Forelimb muscle (tissue), 1 donor: Measurements from ENCODE around the gene POLQ. TPM values are rescaled to one million over a fixed set of nuclear protein-coding genes. Genes with fewer than 3 reads are reported as not detected.
"Not testable (repeated sequence)": the region's sequence is repeated elsewhere in the genome, so short reads cannot be mapped to it uniquely, and the experiment has no call there.

Experiments used
- DNase-seq: peaks from one replicate; pipeline ENCODE4 v3.0.0-alpha.2; 2013; ENCODE audit warnings: low read depth
- polyA plus RNA-seq: library from polyadenylated mRNA; unstranded; fragments of 120-200 nt; gene quantifications from one replicate; pipeline ENCODE4 v1.2.1, GENCODE V29; 2013; ENCODE audit not compliant: insufficient read length

The POLQ gene
- polyA plus RNA-seq, result 2.5 TPM

DNA sequence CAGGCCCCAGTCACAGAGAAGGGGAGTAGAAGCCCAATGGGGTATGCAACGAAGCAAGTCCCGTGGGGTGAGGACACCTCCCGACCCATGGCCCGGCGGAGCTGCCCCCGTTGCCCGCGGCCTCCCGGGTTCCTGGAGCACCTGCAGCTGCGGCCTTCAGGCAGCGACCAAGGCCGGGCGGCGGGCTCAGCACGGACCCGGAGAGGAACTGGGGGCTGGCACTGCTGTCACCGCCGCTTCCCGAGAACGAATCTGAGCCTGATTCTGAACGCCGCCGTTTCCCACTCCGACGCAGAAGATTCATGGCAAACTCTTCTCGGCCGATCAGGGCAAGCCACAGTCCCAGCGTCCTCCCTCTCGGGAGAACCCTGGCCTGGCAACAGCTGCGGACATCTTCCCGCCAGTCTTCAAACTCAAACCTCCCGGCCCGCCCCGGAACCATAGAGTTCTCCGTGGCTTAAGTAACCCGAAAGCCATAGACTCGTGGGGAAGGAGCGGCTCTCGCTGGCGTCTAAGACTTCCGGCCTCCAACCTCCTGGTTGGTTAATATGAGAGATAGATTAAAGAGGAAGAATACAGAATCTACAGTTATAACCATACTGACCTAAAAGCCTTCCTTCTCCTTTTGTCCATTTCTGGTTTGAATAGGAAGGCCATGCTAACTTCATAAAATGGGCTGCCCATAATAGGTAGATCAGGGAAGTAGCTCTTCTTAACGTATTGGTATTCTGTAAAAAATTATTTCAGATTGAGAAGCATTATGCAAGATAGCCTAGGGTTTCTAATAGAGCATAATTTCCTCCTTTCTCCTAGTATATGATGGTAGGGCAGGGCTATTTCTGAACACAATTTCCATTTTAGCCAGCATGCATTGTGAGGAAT is at the start of gene POLQ:
Gene POLQ (minus strand): TSS at position 415 of the 882 bp plus-strand sequence. CDS start 111 bp downstream, at position 304.
- DNase-seq, result peak; percentile 89

DNA sequence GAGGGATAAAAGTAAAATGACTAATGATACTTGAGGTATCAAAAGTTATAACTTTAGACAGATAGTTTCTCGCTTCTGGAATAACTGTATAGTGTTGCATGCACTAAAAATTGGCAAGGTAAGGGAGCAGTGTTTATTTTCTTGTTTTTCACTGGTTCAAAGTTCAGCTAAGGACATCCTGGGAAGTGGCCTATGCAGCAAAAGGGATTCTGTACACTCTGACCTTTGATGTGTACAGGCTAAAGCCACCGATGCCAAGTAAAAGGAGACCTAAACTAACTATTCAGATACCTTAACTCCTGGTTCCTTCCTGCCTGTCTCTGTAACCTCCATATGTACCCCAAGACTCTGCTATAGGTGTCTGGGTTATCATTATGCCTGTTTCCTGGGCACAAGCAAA is 49.1 kb upstream of the POLQ start:
- DNase-seq, result no peak

GRCh38 chr3:121593806-121594205 is 48.0 kb upstream of the POLQ start:
- not testable (repeated sequence) for DNase-seq

DNA sequence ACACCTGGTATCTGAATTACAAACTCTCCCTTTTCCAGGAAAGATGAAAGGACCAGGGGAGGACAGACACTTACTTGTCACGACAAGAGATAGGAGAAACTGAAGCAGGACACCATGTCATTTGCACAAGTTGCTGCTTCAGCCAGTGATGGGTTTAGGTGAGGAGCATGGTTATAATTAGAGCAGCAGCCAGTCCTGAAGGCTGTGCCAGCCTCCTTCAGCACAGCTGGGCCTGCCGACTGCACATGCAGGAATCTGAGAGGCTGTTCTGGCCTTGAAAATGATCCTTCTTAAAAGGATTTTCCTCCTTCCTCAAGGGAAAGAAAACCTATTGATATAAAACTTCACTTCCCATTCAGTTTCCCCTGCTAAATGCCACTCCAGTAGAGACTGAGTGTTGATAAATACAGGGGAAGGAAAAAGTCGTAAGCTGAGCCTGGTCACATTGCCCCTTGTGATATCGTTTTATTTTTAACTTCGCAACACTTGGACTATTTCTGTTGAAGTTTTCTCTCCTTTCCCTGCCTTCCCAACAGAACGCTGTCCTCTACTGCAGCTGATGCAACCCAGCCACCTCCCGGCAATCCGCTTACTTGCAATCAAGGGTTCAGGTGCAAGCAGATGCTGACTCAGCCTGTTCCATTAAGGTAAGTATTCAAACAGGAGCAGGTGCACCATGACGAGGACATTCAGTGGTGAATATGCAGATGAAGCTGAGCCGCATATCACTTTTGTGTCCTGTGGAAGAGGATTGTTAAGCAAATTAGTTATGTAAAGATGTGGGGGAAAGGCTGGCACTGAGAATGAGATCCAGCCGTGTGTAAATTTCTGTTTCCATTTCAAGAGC is 47.3 kb upstream of the POLQ start, which contains the start of gene FBXO40:
Gene FBXO40 (plus strand): TSS at position 524 of the 847 bp plus-strand sequence. CDS start 27,197 bp downstream, outside the sequence.
- no peak for DNase-seq

DNA sequence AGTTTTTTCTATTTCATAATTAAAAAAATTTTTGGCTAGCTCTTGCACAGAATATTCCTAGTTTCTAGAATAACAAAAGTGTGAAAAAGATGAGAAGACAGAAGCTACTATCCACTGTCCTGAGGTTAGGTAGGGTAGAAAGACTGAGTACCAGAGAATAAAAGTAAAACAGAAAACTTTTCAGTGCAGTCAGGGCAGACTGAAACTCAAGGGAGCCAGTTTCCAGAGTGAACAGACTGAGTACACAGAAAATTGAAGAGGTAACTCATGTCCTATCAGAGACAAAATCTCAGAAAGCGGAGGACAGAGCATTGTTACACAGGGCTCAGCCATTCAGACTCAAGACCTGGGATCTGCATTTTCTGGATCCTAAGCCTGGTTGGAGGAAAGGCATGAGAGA is 38.6 kb upstream of the POLQ start:
- no peak for DNase-seq

GRCh38 chr3:121581691-121582090 is 35.9 kb upstream of the POLQ start:
- no peak for DNase-seq

GRCh38 chr3:121574449-121574848 is 28.7 kb upstream of the POLQ start:
- DNase-seq, result no peak

DNA sequence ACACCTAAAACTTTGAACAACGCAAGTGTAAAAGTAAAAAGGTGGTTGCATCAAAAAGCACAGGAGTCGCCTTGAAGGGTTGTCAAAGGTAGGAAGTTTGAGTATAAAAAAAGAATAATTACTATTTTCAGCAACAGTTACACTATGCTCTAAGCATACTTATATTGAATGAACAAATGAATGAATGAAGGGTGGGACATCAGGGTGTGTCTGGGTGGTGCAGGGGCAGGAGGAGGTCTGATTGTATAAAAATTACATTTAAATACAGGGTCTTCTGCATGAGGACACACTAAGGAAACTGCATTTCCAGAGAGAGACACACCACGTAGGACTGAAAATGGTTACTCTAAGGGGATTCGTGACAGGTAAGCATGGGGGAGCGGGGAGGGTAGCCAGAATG is 21.9 kb upstream of the POLQ start, which contains the start of gene ARGFX:
Gene ARGFX (plus strand): TSS at position 301 of the 400 bp plus-strand sequence. CDS start 2,765 bp downstream, outside the sequence.
- no peak for DNase-seq

DNA sequence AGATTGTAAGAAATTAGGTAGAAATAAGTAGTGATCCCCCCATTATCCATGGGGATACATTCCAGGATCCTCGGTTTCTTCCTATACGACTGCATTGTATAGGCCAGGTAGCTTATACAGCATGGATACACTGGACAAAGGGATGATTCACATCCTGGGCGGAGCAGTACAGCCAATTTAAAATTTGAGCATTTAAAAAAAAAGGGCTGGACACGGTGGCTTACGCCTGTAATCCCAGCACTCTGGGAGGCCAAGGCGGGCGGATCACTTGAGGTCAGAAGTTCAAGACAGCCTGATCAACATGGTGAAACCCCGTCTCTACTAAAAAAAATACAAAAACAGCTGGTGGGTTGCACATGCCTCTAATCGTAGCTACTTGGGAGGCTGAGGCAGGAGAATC is 21.0 kb upstream of the POLQ start:
- no peak for DNase-seq

DNA sequence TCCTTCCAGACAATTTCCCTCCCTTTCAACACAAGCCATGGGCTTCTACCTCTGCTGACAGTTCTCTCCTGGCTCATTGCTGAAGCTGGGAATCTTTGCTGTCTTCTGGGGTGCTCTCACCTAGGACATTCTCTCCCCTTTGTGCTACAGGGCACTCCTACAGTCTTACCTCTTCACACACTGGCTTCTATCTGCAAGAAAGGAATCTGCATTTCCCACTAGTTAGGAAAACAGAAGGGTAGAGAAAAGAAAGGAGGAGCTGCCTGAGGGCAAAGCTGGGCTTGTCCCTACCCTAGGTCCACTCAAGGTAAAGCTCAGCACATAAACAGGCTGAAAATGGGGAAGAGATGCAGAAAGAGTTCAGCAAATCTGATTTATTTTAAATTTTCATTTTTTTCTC is 16.4 kb upstream of the POLQ start:
- DNase-seq, result no peak

DNA sequence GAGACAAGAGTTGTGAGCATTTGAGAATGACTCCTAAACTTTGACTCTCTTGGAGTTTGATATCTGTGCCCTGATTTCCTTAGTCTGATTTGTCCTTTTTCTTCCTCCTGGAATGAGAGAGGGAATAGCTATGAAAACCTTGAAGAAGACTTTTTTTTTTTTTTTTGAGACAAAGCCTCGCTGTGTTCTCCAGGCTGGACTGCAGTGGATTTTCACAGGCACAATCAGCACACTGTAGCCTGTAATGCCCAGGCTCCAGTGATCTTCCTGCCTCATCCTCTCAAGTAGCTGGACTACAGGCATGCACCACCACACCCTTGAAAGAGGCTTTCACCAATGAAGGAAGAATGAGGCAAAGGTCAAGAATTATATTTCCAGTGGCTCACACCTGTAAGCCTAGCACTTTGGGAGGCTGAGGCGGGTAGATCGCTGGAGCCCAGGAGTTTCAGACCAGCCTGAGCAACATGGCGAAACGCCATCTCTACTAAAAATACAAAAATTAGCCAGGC is 11.7 kb upstream of the POLQ start:
- DNase-seq, result no peak

- DNase-seq, result no peak
Observed at GRCh38 chr3:121552797-121553196, 7.0 kb upstream of the POLQ start.

DNA sequence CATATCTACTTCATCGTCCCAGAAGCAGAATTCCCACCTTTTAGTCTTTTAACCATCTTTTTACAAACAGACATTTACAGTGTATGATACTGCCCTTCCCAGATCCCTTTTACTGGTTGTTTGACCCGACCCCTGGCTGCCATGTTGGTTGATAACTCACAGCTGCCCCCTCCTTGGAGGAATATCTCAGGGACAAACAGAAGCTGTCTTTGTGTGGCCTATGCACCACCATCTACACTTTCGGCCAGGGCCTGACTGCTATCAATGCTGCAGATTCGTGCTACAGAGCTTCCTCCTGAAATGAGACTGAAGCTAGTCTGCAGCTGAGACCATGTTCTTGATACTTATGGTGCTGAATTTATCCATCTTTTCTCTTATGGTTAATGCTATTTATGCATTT is 6.6 kb upstream of the POLQ start:
- no peak for DNase-seq

GRCh38 chr3:121545049-121545573 is 677 bp downstream of the POLQ start:
- no peak for DNase-seq

DNA sequence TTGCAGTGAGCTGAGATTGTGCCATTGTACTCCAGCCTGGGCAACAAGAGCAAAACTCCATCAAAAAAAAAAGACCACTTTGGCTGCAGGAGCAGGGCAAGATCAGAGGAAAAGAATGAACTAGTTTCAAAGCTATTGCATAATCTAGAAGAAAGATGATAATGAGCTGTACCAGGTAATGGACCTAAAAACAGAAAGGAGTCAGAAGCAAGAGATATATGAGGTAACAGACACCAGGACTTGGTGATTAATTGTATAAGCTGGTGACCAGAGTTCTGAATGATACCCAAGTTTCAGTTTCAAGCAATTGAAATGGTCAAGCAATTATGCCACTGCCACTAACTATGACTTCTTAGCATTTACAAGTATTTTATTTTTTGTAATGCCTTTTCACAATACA is 2.9 kb downstream of the POLQ start:
- DNase-seq, result no peak

DNA sequence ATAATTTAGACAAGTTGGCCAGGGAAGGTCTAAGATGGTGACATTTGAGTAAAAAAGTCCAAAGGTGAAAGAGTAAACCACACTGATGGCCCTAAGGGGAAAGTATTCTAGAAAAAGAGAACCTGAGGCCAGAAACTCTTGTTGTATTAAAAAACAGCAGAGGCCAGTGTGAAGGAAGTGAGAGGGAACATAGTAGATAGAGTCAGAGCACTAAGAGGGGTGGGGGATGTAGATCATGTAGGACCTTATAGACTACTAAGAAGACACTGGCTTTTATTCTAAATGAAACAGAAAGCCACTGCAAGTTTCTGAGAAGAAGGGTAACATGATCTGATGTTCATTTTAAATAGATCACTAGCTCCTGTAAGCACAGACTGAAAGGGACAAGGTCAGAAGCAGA is 14.5 kb downstream of the POLQ start:
- DNase-seq, result no peak

DNA sequence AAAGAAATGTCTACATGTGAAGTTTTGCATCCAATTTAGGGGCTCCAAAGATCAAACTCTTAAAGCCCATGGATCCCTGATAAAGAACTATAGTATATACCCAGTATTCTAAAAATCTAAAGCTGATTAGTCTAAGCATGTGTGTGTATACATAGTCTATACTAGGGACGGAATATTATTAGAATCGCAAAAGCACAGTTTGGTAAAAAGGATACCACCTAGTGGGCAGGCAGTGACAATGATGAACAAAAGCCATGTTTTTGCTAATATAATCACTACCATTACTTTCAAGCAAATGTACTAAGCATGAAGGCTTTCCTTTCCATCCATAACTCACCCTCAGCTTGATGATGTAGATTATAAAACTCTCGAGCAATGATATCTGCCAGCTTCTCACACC is 16.5 kb downstream of the POLQ start:
- no peak for DNase-seq

GRCh38 chr3:121520510-121520909 is 25.3 kb downstream of the POLQ start:
- no peak for DNase-seq

- no peak for DNase-seq
Observed at GRCh38 chr3:121517953-121518655, 27.7 kb downstream of the POLQ start.

DNA sequence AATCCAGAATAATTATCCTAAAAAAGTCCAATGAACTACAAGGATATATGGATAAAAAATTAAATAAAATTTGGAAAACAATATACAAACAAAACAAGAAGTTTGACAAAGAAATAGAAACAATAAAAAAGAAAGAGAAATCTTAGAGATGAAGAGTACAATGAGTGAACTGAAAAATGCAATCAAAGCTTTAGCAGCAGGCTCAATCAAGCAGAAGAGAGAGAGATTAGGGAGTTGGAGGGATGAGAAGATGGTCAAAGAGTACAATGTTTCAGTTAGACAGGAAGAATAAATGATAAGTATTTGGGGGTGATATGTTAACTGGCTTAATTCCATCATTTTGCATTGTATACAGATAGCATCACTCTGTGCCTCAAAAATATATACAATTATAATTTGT is 29.9 kb downstream of the POLQ start:
- no peak for DNase-seq

DNA sequence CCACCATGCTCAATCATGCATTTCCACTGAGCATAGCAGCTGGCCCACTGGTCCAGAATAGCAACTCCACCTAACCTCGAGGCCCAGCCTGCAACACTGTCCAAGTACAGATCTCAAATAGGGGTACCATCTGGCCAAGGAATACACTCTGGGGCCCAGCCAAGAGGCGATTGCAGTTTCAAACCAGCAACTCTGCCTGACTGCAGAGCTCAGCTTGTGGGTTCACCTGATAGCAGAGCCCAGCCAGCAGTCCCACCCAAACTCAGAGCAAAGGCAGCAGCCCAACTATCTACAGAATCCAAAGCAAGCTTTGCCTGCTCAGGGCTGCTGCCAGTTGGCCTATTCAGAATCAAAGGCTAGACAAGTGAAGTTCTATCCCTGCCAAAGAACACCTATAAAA is 30.5 kb downstream of the POLQ start:
- no peak for DNase-seq
